Pancreas (tissue), 10 donors: ENCODE measurements around the gene TMEM244. TPM values are rescaled to one million over a fixed set of nuclear protein-coding genes. Genes with fewer than 3 reads are reported as not detected.
"Not testable (repeated sequence)": the region's sequence is repeated elsewhere in the genome, so short reads cannot be mapped to it uniquely, and the experiment has no call there.

Experiments
- ATAC-seq, 4 donors: fragments of 200-7000 bp; cut with Tn5 transposase; one replicate each; pipeline versions ENCODE4 v1.8.0 to v1.9.1; 2020; ENCODE audit warnings: mild to moderate bottlenecking in 4 of 4, moderate library complexity in 4 of 4
- DNase-seq, 6 donors: peaks; one replicate each; pipeline ENCODE4 v3.0.0-alpha.2; 2020
- FAIRE-seq: peaks from 2 replicates; lab custom pipeline; 2012; peaks lifted over from hg19 to GRCh38; lab: Jason Lieb, UNC
- H3K27ac ChIP-seq, 4 donors: fragments of 200-600 bp; sonication (generic); 1 replicate in 3 of 4; 2 replicates in 1 of 4; pipeline versions ENCODE4 v1.5.0 to v1.8.0; 2020
- H3K27me3 ChIP-seq, 4 donors: fragments of 200-600 bp; one replicate each; pipeline ENCODE4 v1.8.0; 2021
- H3K36me3 ChIP-seq, 3 donors: fragments of 200-600 bp; sonication (generic) in 1 of 3; one replicate each; pipeline versions ENCODE4 v1.5.0 to v1.8.0; 2020 to 2021
- H3K4me1 ChIP-seq, 3 donors: fragments of 200-600 bp; one replicate each; pipeline ENCODE4 v1.8.0; 2021
- H3K4me3 ChIP-seq, 4 donors: fragments of 200-600 bp; sonication (generic) in 2 of 4; one replicate each; pipeline versions ENCODE4 v1.5.0 to v1.8.0; 2020 to 2021
- H3K9me3 ChIP-seq, 4 donors: fragments of 200-600 bp; one replicate each; pipeline ENCODE4 v1.8.0; 2021
- CTCF ChIP-seq, 4 donors: fragments of 200-600 bp; sonication (generic) in 3 of 4; IDR thresholded peaks; one replicate each; pipeline versions ENCODE4 v1.5.0 to v1.8.0; 2021; ENCODE audit warnings: antibody characterized with exemption in 4 of 4
- WGBS, 2 donors: extraction: QIAGEN DNeasy Blood & Tissue Kit; methylation state at CpG; one replicate each; pipeline ENCODE4 v1.1.7; 2013; 5-methylcytosine and 5-hydroxymethylcytosine counted together
- intact Hi-C, 3 donors: fragments of 100-400 bp; cut with DNase I; formaldehyde crosslinking; loops; one replicate each; pipeline versions ENCODE4 v1.11.1 to v1.14.2; 2022
- polyA plus RNA-seq, 2 donors: library from polyadenylated mRNA; stranded (reverse); fragments of 200-250 nt; gene quantifications; one replicate each; pipeline ENCODE4 v1.2.3, GENCODE V29; 2013
- total RNA-seq, 6 donors: library from RNA; stranded (reverse); fragmentation: NEBNext Ultra II Directional in 4 of 6; extraction: Animal tissue kit (Norgen Biotek cat#: 25700) in 4 of 6; gene quantifications; one replicate each; pipeline versions ENCODE4 v1.2.1 to v1.2.4, GENCODE V29; 2021 to 2023
- donor health status: healthy with polysubstance abuse.
- donor health status: DM: no; HTN: no; CAD: no; lungs with moderate emphysema.
- donor health status: DM: no; HTN: no; CAD: no.
- donor health status: control.
- donor health status: control.
- donor health status: Bipolar disorder and iron deficiency.
- donor health status: DM: yes; HTN: yes; CAD: no.
- donor health status: DM: no; HTN: no; CAD: no.
- donor health status: DM: no; HTN: no; CAD: no.
- donor health status: DM: yes; HTN: yes; CAD: no.

Gene TMEM244
- total and polyA plus RNA-seq, 8 donors = not detected

GRCh38 chr6:129828229-129828628 lies 32.9 kb downstream of the TMEM244 start:
- FAIRE-seq = no peak
- no peak for DNase-seq
- Histone ChIP-seq H3K27me3 (peaks cover 0 to 4% (median 0%) of the 10 kb centered on the region in 4 donors), H3K4me1 (no peaks in the 10 kb centered on the region), H3K36me3 (no peaks in the 10 kb centered on the region), H3K9me3 (no peaks in the 10 kb centered on the region), H3K27ac (no peak overlapping the region), H3K4me3 (no peak overlapping the region)
- ATAC-seq = no peak
- WGBS, 2 donors = 52 to 90% methylated on average over 3 of the region's 3 CpGs
- no peak for TF ChIP-seq CTCF (IDR thresholded peaks at IDR 0.05)
- intact Hi-C loops = no loop called here

- Histone ChIP-seq H3K27ac (no peak overlapping the region), H3K4me1 (no peaks in the 10 kb centered on the region), H3K36me3 (no peaks in the 10 kb centered on the region), H3K27me3 (no peaks in the 10 kb centered on the region), H3K4me3 (no peak overlapping the region), H3K9me3 (no peaks in the 10 kb centered on the region)
- WGBS, 2 donors = 76 to 78% methylated on average over 2 of the region's 2 CpGs
- ATAC-seq (no peak), DNase-seq (no peak), FAIRE-seq (no peak)
- no peak for TF ChIP-seq CTCF (IDR thresholded peaks at IDR 0.05)
- intact Hi-C loops = no loop called here
Measured at GRCh38 chr6:129818251-129818650, 42.9 kb downstream of the TMEM244 start.

- no peaks in the 10 kb centered on the region for H3K36me3 ChIP-seq
- no peaks in the 10 kb centered on the region for H3K4me1 ChIP-seq
- 68 to 72% methylated on average over 1 of the region's 1 CpG for WGBS, 2 donors
- ATAC-seq (no peak), FAIRE-seq (no peak), DNase-seq (no peak)
- no peaks in the 10 kb centered on the region for H3K9me3 ChIP-seq
- intact Hi-C loops = no loop called here
- H3K27me3 ChIP-seq = no peaks in the 10 kb centered on the region
- no peak for TF ChIP-seq CTCF (IDR thresholded peaks at IDR 0.05)
- H3K27ac ChIP-seq = no peak overlapping the region
- no peak overlapping the region for H3K4me3 ChIP-seq
Measured at GRCh38 chr6:129817821-129818220, 43.3 kb downstream of the TMEM244 start.

GRCh38 chr6:129817332-129817731 lies 43.8 kb downstream of the TMEM244 start:
- no peak overlapping the region for H3K4me3 ChIP-seq
- TF ChIP-seq CTCF (IDR thresholded peaks at IDR 0.05) = no peak
- 62 to 69% methylated on average over 3 of the region's 3 CpGs for WGBS, 2 donors
- H3K4me1 ChIP-seq = no peaks in the 10 kb centered on the region
- no peaks in the 10 kb centered on the region for H3K36me3 ChIP-seq
- H3K27me3 ChIP-seq = no peaks in the 10 kb centered on the region
- intact Hi-C loops = no loop called here
- H3K27ac ChIP-seq = no peak overlapping the region
- ATAC-seq (no peak), FAIRE-seq (no peak), DNase-seq (no peak)
- no peaks in the 10 kb centered on the region for H3K9me3 ChIP-seq

- ATAC-seq (no peak), DNase-seq (no peak), FAIRE-seq (no peak)
- no peaks in the 10 kb centered on the region for H3K9me3 ChIP-seq
- H3K27me3 ChIP-seq = no peaks in the 10 kb centered on the region
- H3K36me3 ChIP-seq = no peaks in the 10 kb centered on the region
- no peaks in the 10 kb centered on the region for H3K4me1 ChIP-seq
- WGBS, 2 donors = 64 to 76% methylated on average over 2 of the region's 2 CpGs
- H3K27ac ChIP-seq = no peak overlapping the region
- no peak overlapping the region for H3K4me3 ChIP-seq
- TF ChIP-seq CTCF (IDR thresholded peaks at IDR 0.05) = no peak
- intact Hi-C loops = no loop called here
Measured at GRCh38 chr6:129812145-129812777, 48.9 kb downstream of the TMEM244 start.

GRCh38 chr6:129807141-129807540 lies 54.0 kb downstream of the TMEM244 start:
- DNase-seq, intact Hi-C loops, H3K36me3 ChIP-seq, H3K4me3 ChIP-seq, H3K4me1 ChIP-seq, ATAC-seq, H3K27me3 ChIP-seq, H3K9me3 ChIP-seq, FAIRE-seq, H3K27ac ChIP-seq: not testable (repeated sequence)
- 63 to 73% methylated on average over 2 of the region's 2 CpGs for WGBS, 2 donors

- intact Hi-C loops, FAIRE-seq: not testable (repeated sequence)
Measured at GRCh38 chr6:129802920-129803319, 58.2 kb downstream of the TMEM244 start.

More at GRCh38 chr6:129802920-129803319, 58.2 kb downstream of the TMEM244 start:
- ATAC-seq, H3K36me3 ChIP-seq, H3K9me3 ChIP-seq, H3K4me1 ChIP-seq, H3K4me3 ChIP-seq, H3K27ac ChIP-seq, DNase-seq, H3K27me3 ChIP-seq: not testable (repeated sequence)
